ENCODE data around the gene CLCN2. TPM values are rescaled to one million over a fixed set of nuclear protein-coding genes. Genes with fewer than 3 reads are reported as not detected.

Gene CLCN2
- total RNA-seq, 1 donor from 2014 or later: 9.7 TPM

DNA sequence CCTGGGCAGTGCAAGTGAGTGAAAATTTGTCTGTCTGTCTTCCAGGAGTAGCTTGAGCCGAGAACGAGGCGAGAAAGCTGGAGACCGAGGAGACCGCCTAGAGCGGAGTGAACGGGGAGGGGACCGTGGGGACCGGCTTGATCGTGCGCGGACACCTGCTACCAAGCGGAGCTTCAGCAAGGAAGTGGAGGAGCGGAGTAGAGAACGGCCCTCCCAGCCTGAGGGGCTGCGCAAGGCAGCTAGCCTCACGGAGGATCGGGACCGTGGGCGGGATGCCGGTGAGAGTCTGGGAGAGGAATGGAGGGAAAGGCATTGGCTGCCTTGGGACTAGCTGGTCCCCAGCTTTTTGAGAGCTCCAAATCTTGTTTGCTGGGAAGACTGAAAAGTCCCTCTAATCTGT lies 34.2 kb downstream of the CLCN2 start:
- Mint-ChIP-seq H3K27me3 (ENCODE audit: unreplicated experiment) (no peaks in the 10 kb centered on the region), H3K4me3 (ENCODE audit: unreplicated experiment) (no peak overlapping the region), H3K27ac (ENCODE audit: unreplicated experiment) (no peak overlapping the region), H3K9me3 (ENCODE audit: unreplicated experiment) (no peaks in the 10 kb centered on the region), H3K4me1 (ENCODE audit: unreplicated experiment) (peaks cover 7% of the 10 kb centered on the region), H3K36me3 (ENCODE audit: unreplicated experiment) (peaks cover 81% of the 10 kb centered on the region)
- TF ChIP-seq, protein P1, sequence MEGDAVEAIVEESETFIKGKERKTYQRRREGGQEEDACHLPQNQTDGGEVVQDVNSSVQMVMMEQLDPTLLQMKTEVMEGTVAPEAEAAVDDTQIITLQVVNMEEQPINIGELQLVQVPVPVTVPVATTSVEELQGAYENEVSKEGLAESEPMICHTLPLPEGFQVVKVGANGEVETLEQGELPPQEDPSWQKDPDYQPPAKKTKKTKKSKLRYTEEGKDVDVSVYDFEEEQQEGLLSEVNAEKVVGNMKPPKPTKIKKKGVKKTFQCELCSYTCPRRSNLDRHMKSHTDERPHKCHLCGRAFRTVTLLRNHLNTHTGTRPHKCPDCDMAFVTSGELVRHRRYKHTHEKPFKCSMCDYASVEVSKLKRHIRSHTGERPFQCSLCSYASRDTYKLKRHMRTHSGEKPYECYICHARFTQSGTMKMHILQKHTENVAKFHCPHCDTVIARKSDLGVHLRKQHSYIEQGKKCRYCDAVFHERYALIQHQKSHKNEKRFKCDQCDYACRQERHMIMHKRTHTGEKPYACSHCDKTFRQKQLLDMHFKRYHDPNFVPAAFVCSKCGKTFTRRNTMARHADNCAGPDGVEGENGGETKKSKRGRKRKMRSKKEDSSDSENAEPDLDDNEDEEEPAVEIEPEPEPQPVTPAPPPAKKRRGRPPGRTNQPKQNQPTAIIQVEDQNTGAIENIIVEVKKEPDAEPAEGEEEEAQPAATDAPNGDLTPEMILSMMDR (IDR thresholded peaks at IDR 0.05): no peak
- DNase-seq (ENCODE audit: extremely low spot score, unreplicated experiment): no peak

DNA sequence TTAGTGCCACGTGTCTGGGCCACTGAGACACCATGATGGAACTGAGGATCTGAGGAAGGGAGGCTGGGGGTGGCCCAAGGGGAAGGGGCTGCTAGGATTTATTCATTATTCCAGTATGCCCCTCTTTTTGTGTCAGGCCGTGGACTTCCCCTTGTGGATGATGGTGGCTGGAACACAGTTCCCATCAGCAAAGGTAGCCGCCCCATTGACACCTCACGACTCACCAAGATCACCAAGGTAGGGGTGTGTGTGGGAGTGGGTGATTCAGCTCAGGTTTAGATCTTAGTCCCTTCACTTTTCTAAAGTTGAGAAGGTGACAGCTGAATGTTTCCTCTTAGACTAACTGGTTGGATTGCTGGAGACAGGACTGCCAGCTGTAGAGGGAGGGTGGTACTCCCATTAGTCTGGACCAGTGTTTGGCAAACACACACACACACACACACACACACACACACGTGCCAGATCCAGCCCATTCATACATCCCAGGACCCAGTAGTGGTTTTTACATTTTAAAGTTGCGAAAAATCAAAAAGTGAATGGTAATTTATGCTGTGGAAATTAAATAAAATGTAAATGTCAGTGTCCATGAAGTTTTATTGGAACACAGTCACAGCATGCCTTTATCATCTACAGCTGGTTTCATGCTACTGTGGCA lies 35.6 kb downstream of the CLCN2 start:
- H3K9me3 Mint-ChIP-seq (ENCODE audit: unreplicated experiment): no peaks in the 10 kb centered on the region
- TF ChIP-seq, protein P1 (IDR thresholded peaks at IDR 0.05): no peak
- no peak overlapping the region for H3K4me3 Mint-ChIP-seq (ENCODE audit: unreplicated experiment)
- peaks cover under 1% of the 10 kb centered on the region for H3K4me1 Mint-ChIP-seq (ENCODE audit: unreplicated experiment)
- H3K27me3 Mint-ChIP-seq (ENCODE audit: unreplicated experiment): no peaks in the 10 kb centered on the region
- H3K36me3 Mint-ChIP-seq (ENCODE audit: unreplicated experiment): peaks cover 81% of the 10 kb centered on the region
- DNase-seq (ENCODE audit: extremely low spot score, unreplicated experiment): no peak
- H3K27ac Mint-ChIP-seq (ENCODE audit: unreplicated experiment): no peak overlapping the region

DNA sequence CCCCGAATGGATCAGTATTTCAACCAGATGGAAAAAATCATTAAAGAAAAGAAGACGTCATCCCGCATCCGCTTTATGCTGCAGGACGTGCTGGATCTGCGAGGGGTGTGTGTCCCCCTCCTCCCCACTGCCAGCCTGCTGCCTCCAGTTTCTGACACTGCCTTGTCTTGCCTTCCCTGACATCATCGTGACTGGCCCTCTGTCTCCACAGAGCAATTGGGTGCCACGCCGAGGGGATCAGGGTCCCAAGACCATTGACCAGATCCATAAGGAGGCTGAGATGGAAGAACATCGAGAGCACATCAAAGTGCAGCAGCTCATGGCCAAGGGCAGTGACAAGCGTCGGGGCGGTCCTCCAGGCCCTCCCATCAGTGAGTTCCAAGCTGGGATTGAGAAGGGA lies 36.1 kb downstream of the CLCN2 start:
- Mint-ChIP-seq H3K4me3 (ENCODE audit: unreplicated experiment) (no peak overlapping the region), H3K4me1 (ENCODE audit: unreplicated experiment) (peaks cover 4% of the 10 kb centered on the region), H3K27ac (ENCODE audit: unreplicated experiment) (no peak overlapping the region), H3K36me3 (ENCODE audit: unreplicated experiment) (peaks cover 83% of the 10 kb centered on the region), H3K9me3 (ENCODE audit: unreplicated experiment) (no peaks in the 10 kb centered on the region), H3K27me3 (ENCODE audit: unreplicated experiment) (no peaks in the 10 kb centered on the region)
- DNase-seq (ENCODE audit: extremely low spot score, unreplicated experiment): no peak
- TF ChIP-seq, protein P1 (IDR thresholded peaks at IDR 0.05): no peak

DNA sequence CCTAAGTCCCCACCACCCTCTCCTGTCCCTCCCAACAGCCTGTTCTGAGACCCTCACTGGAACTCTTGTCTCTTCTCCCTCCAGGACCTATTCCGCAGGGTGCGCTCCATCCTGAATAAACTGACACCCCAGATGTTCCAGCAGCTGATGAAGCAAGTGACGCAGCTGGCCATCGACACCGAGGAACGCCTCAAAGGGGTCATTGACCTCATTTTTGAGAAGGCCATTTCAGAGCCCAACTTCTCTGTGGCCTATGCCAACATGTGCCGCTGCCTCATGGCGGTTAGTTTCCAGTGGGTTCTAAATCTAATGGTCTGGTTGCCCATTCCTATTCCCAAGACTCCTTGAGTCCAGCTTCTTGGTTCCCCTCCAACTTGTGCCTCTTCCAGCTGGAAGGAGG lies 37.7 kb downstream of the CLCN2 start:
- Mint-ChIP-seq H3K4me1 (ENCODE audit: unreplicated experiment) (peaks cover 17% of the 10 kb centered on the region), H3K27me3 (ENCODE audit: unreplicated experiment) (no peaks in the 10 kb centered on the region), H3K4me3 (ENCODE audit: unreplicated experiment) (no peak overlapping the region), H3K9me3 (ENCODE audit: unreplicated experiment) (no peaks in the 10 kb centered on the region), H3K36me3 (ENCODE audit: unreplicated experiment) (peaks cover 73% of the 10 kb centered on the region), H3K27ac (ENCODE audit: unreplicated experiment) (no peak overlapping the region)
- TF ChIP-seq, protein P1 (IDR thresholded peaks at IDR 0.05): no peak
- DNase-seq (ENCODE audit: extremely low spot score, unreplicated experiment): no peak

DNA sequence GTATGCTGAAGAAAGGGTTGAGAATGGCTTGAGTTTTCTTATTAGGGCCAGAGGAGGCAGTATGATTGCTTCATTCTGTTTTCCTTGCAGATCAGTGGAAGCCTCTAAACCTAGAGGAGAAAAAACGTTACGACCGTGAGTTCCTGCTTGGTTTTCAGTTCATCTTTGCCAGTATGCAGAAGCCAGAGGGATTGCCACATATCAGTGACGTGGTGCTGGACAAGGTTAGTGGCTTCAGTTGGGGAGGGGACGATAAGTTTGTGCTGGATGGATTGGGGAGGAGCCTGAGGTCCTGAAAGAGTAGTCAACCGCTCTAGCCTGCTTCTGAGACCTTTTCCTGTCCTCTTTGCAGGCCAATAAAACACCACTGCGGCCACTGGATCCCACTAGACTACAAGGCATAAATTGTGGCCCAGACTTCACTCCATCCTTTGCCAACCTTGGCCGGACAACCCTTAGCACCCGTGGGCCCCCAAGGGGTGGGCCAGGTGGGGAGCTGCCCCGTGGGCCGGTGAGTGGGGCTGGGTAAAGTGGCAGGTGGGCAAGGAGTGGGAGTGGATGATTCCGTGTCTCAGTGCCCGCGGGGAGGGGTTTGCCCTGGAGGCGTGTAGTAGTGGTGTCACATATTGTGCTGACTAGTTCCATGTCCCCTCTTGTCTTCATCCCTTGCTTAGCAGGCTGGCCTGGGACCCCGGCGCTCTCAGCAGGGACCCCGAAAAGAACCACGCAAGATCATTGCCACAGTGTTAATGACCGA lies 38.5 kb downstream of the CLCN2 start:
- no peak for DNase-seq (ENCODE audit: extremely low spot score, unreplicated experiment)
- H3K27ac Mint-ChIP-seq (ENCODE audit: unreplicated experiment): no peak overlapping the region
- peaks cover 20% of the 10 kb centered on the region for H3K4me1 Mint-ChIP-seq (ENCODE audit: unreplicated experiment)
- peaks cover 70% of the 10 kb centered on the region for H3K36me3 Mint-ChIP-seq (ENCODE audit: unreplicated experiment)
- TF ChIP-seq, protein P1 (IDR thresholded peaks at IDR 0.05): no peak
- H3K27me3 Mint-ChIP-seq (ENCODE audit: unreplicated experiment): no peaks in the 10 kb centered on the region
- H3K4me3 Mint-ChIP-seq (ENCODE audit: unreplicated experiment): no peak overlapping the region
- no peaks in the 10 kb centered on the region for H3K9me3 Mint-ChIP-seq (ENCODE audit: unreplicated experiment)

Measured in osteocyte (in vitro differentiated cells).